HEK293 (cell line): ENCODE results near the gene BICD1.

Experiments
- CTCF ChIA-PET: fragments of 350-600 bp; formaldehyde crosslinking; extraction: SDS; loops from one replicate; lab custom pipeline; 2021; ENCODE audit warnings: antibody characterized with exemption; lab: Yijun Ruan, JAX
- POLR2A ChIA-PET: fragments of 300-600 bp; formaldehyde crosslinking; extraction: SDS; loops from one replicate; lab custom pipeline; 2020; ENCODE audit warnings: antibody characterized with exemption, inconsistent platforms; lab: Yijun Ruan, JAX
- H3K27ac ChIP-seq: fragments of 200-500 bp; sonication (Bioruptor generic); 2 replicates; pipeline ENCODE4 v1.5.1; 2014; ENCODE audit warnings: low read depth, low read length, control low read depth, inconsistent platforms; ENCODE audit errors: extremely low read depth
- H3K36me3 ChIP-seq, 2 experiments: fragments of 200-500 bp in 1 of 2; sonication (Bioruptor generic) in 1 of 2; 1 replicate in 1 of 2; 2 replicates in 1 of 2; pipeline ENCODE4 v1.5.1; 2014 to 2017; ENCODE audit warnings: inconsistent platforms in 2 of 2, low read length in 2 of 2; ENCODE audit not compliant: control insufficient read depth in 2 of 2, insufficient read depth in 1 of 2
- H3K4me1 ChIP-seq: fragments of 200-500 bp; sonication (Bioruptor generic); 2 replicates; pipeline ENCODE4 v1.5.1; 2014; ENCODE audit warnings: mild to moderate bottlenecking, low read length, inconsistent platforms; ENCODE audit not compliant: control insufficient read depth, insufficient read depth
- H3K4me3 ChIP-seq: 2 replicates; pipeline ENCODE4 v1.5.1; 2011; ENCODE audit warnings: low read depth, mild to moderate bottlenecking, control low read depth, low read length, moderate library complexity
- H3K9me3 ChIP-seq: fragments of 200-500 bp; sonication (Bioruptor generic); 2 replicates; pipeline ENCODE4 v1.5.1; 2014; ENCODE audit warnings: low read depth, low read length, inconsistent platforms; ENCODE audit not compliant: control insufficient read depth, insufficient read depth
- BCL6B ChIP-seq: fragments of 450-650 bp; formaldehyde crosslinking; IDR thresholded peaks from 2 replicates; pipeline ENCODE4 v1.5.1; 2017; ENCODE audit warnings: missing biosample characterization, missing genetic modification characterization
- HOXD13 ChIP-seq: sonication (generic); formaldehyde crosslinking; IDR thresholded peaks from 2 replicates; pipeline ENCODE4 v1.8.0; 2022; ENCODE audit warnings: missing genetic modification reagents, borderline replicate concordance
- KLF16 ChIP-seq: fragments of 450-650 bp; formaldehyde crosslinking; IDR thresholded peaks from 2 replicates; pipeline ENCODE4 v1.5.1; 2017; ENCODE audit warnings: missing biosample characterization, missing genetic modification characterization
- PRDM1 ChIP-seq: fragments of 450-650 bp; formaldehyde crosslinking; IDR thresholded peaks from 2 replicates; pipeline ENCODE4; 2016; ENCODE audit warnings: missing biosample characterization, missing genetic modification characterization
- SP3 ChIP-seq: fragments of 450-650 bp; formaldehyde crosslinking; IDR thresholded peaks from 2 replicates; pipeline ENCODE4 v1.5.1; 2016; ENCODE audit warnings: missing biosample characterization, missing genetic modification characterization
- ZBTB10 ChIP-seq: fragments of 450-650 bp; formaldehyde crosslinking; IDR thresholded peaks from 2 replicates; pipeline ENCODE4 v1.5.1; 2016; ENCODE audit warnings: missing biosample characterization, missing genetic modification characterization
- ZNF112 ChIP-seq: fragments of 450-650 bp; formaldehyde crosslinking; IDR thresholded peaks from 2 replicates; pipeline ENCODE4 v1.5.0; 2017; ENCODE audit warnings: missing biosample characterization, missing genetic modification characterization
- ZNF274 ChIP-seq, 2 experiments: fragments of 200-500 bp in 1 of 2; fragments of 450-650 bp in 1 of 2; sonication (Bioruptor generic) in 1 of 2; formaldehyde crosslinking in 1 of 2; IDR thresholded peaks; 2 replicates each; pipeline versions ENCODE4 v1.5.1 to v1.6.1; 2014 to 2016; ENCODE audit warnings: borderline replicate concordance in 1 of 2, inconsistent platforms in 1 of 2, low read length in 1 of 2, missing biosample characterization in 1 of 2, missing genetic modification characterization in 1 of 2
- ZNF362 ChIP-seq: fragments of 450-650 bp; formaldehyde crosslinking; IDR thresholded peaks from 2 replicates; pipeline ENCODE4 v1.5.1; 2016; ENCODE audit warnings: missing biosample characterization, missing genetic modification characterization
- ZNF473 ChIP-seq: fragments of 450-650 bp; formaldehyde crosslinking; IDR thresholded peaks from 2 replicates; pipeline ENCODE4 v1.5.1; 2017; ENCODE audit warnings: missing biosample characterization, missing genetic modification characterization
- ZNF544 ChIP-seq: fragments of 450-650 bp; formaldehyde crosslinking; IDR thresholded peaks from 2 replicates; pipeline ENCODE4 v1.5.0; 2017; ENCODE audit warnings: missing biosample characterization, missing genetic modification characterization
- ZNF561 ChIP-seq: fragments of 450-650 bp; IDR thresholded peaks from 2 replicates; pipeline ENCODE4 v1.5.1; 2018; ENCODE audit warnings: missing biosample characterization, missing genetic modification characterization, borderline replicate concordance
- ZNF621 ChIP-seq: fragments of 450-650 bp; formaldehyde crosslinking; IDR thresholded peaks from 2 replicates; pipeline ENCODE4 v1.5.1; 2017; ENCODE audit warnings: missing biosample characterization, missing genetic modification characterization
- ZNF677 ChIP-seq: fragments of 450-650 bp; IDR thresholded peaks from 2 replicates; pipeline ENCODE4 v1.5.0; 2018; ENCODE audit warnings: missing biosample characterization, mild to moderate bottlenecking, missing genetic modification characterization, moderate library complexity
- ZNF707 ChIP-seq: fragments of 450-650 bp; formaldehyde crosslinking; IDR thresholded peaks from 2 replicates; pipeline ENCODE4 v1.5.1; 2016; ENCODE audit warnings: missing biosample characterization, missing genetic modification characterization

Gene BICD1

GRCh38 chr12:32367381-32367780, 260.7 kb downstream of the BICD1 start:
- ChIA-PET POLR2A (interaction anchor here (0.6 kb wide), 1 partner anchor 14 kb away, joined by 4 read pairs; no protein-coding TSS in a partner anchor), CTCF (interaction anchor here (0.5 to 3.4 kb wide), 8 partner anchors 26 to 1240 kb away, joined by 3 to 21 read pairs (median 4); partner anchors contain the start of gene YARS2)
- Histone ChIP-seq H3K27ac (no peak overlapping the region), H3K4me3 (no peak overlapping the region), H3K36me3 (no peaks in the 10 kb centered on the region), H3K4me1 (no peaks in the 10 kb centered on the region), H3K9me3 (no peaks in the 10 kb centered on the region)
- TF ChIP-seq ZNF112 (no peak), ZNF561 (tag by site-specific recombination) (no peak), ZBTB10 (tag by site-specific recombination) (no peak), ZNF621 (tag by site-specific recombination) (no peak), KLF16 (tag by site-specific recombination) (no peak)

- Histone ChIP-seq H3K4me1 (no peaks in the 10 kb centered on the region), H3K9me3 (no peaks in the 10 kb centered on the region), H3K36me3 (no peaks in the 10 kb centered on the region), H3K27ac (no peak overlapping the region), H3K4me3 (no peak overlapping the region)
- POLR2A ChIA-PET = no interaction called here
- TF ChIP-seq HOXD13 (CRISPR knock-in tag) = no peak
- TF ChIP-seq BCL6B (tag by site-specific recombination) = no peak
- no peak for TF ChIP-seq ZNF677 (tag by site-specific recombination)
- no peak for TF ChIP-seq SP3 (tag by site-specific recombination)
- TF ChIP-seq ZNF544 (tag by site-specific recombination) = no peak
- no peak for TF ChIP-seq ZNF707 (tag by site-specific recombination)
- no peak for TF ChIP-seq ZNF362
- no peak for TF ChIP-seq ZNF274 (IDR thresholded peaks at IDR 0.05; ENCODE audit: low read length)
- no peak for TF ChIP-seq ZNF274 (tag by site-specific recombination; IDR thresholded peaks at IDR 0.05; ENCODE audit: borderline replicate concordance)
- TF ChIP-seq ZNF112 = no peak
- CTCF ChIA-PET = interaction anchor here (0.7 to 3.4 kb wide), 2 partner anchors 303 to 390 kb away, joined by 3 to 15 read pairs; no protein-coding TSS in a partner anchor
Observed at GRCh38 chr12:32369202-32369601, 262.6 kb downstream of the BICD1 start.

GRCh38 chr12:32377344-32378055, 270.9 kb downstream of the BICD1 start:
- H3K27ac ChIP-seq = no peak overlapping the region
- TF ChIP-seq PRDM1 = peak; percentile 29; the same call in 1 of the 2 replicates
- no peak for TF ChIP-seq ZNF473 (tag by site-specific recombination)
- POLR2A ChIA-PET = interaction anchor here (0.7 kb wide), 1 partner anchor 1644 kb away, joined by 4 read pairs; no protein-coding TSS in a partner anchor
- CTCF ChIA-PET = interaction anchor here (1.1 to 1.5 kb wide), 2 partner anchors 12 to 378 kb away, joined by 3 read pairs; partner anchors contain the start of gene YARS2
- H3K9me3 ChIP-seq = no peaks in the 10 kb centered on the region
- H3K4me1 ChIP-seq = peaks cover 20% of the 10 kb centered on the region; the same call in 1 of the 2 replicates
- H3K4me3 ChIP-seq = no peak overlapping the region
- no peaks in the 10 kb centered on the region for H3K36me3 ChIP-seq
